IPS-18c (cell line): Measurements from ENCODE around the gene MYPN.

Experiments
- H3K4me3 ChIP-seq: 2 replicates; pipeline ENCODE4 v1.7.0; 2013; ENCODE audit warnings: low read depth, mild to moderate bottlenecking, low read length, moderate library complexity; ENCODE audit not compliant: insufficient read depth
- H3K9me3 ChIP-seq: one replicate; pipeline ENCODE4 v1.6.1; 2013; ENCODE audit warnings: mild to moderate bottlenecking, low read length, moderate library complexity; ENCODE audit not compliant: control insufficient read depth, insufficient read depth

MYPN gene

GRCh38 chr10:68086011-68086410 is 23.3 kb upstream of the MYPN start:
- Histone ChIP-seq H3K4me3 (no peak overlapping the region), H3K9me3 (no peaks in the 10 kb centered on the region)

DNA sequence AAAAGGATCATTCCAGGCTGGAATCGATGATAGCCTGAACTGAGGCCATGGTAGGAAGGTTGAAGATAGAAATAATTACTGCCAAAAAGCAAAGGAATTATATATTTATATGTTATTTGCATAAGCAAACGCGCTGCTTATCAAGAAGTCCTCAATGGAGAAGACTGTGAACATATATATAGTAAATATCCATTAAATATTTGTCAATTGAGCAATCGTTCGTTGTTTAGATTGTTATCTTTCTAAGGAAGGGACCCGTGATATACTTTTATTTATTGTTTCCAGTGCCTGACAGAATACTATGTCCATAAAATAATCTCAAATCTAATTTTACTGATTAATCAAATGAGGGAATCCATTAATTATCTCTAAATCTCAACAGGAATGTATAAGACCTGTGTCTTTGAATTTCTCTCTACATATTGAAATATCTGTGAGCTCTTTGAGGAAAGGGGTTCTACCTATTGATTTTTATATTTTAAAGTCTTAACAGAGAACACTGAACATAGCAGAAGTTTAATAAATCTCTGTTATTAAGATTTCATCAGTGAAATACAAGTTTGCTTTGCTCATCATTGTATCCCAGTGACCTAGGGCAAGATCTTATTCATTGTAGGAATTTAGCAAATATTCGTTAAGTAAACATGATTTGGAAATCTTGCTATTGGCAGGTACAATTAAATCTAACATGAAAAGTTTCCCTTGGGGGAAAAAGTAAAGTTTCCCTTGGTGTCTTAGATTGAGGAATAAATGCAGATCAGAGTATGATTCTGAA is 22.2 kb upstream of the MYPN start:
- Histone ChIP-seq H3K4me3 (no peak overlapping the region), H3K9me3 (no peaks in the 10 kb centered on the region)

DNA sequence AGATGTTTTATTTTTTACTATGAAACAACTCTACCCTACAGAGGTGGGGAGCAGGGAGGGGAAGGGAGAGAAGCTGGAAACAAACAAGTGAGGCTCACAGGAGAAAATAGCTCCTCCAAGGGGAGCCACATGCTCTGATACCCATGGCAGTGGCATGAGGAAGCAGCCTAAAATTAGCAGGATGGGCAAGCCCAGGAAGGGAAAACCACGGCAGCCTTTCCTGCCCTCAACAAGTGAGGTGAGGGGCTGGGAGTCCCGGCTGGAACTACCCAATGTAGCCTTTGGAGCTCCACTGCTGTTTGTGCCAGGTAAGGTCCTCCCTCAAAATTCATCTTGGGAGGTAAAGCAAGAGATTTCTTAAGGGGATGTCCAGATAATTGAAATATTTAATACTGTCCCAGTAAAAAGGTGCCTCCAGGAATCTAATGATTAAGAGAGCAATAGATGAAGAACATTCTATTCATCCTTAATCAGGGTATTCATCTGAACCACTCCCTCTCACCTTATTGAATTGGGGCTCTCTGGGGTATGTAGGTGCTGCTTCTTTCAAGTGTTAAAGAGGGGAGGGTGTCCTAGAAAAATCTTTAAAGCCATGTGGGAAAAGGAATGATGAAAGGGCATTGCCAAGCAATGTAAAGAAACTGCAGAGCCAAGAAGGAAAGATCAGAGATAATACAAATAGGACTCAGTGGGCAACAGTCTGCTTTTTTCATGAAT is 21.4 kb upstream of the MYPN start:
- Histone ChIP-seq H3K4me3 (no peak overlapping the region), H3K9me3 (no peaks in the 10 kb centered on the region)

DNA sequence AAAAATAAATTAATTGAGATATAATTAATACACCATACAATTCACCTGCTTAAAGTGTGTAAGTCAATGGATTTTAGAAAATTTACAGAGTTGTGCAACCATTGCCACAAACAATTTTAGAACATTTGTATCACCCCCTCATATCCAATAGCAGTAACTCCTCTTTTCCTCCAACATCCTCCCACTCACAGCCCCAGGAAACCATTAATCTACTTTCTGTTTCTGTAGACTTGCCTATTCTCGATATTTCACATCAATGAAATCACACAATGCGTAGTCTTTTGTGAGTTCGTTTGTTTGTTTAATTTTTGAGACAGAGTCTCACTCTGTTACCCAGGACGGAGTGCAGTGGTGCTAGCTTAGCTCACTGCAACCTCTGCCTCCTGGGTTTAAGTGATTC is 20.5 kb upstream of the MYPN start:
- Histone ChIP-seq H3K9me3 (no peaks in the 10 kb centered on the region), H3K4me3 (no peak overlapping the region)

- no peak overlapping the region for H3K4me3 ChIP-seq
- no peaks in the 10 kb centered on the region for H3K9me3 ChIP-seq
Observed at GRCh38 chr10:68090586-68090985, 18.7 kb upstream of the MYPN start.

DNA sequence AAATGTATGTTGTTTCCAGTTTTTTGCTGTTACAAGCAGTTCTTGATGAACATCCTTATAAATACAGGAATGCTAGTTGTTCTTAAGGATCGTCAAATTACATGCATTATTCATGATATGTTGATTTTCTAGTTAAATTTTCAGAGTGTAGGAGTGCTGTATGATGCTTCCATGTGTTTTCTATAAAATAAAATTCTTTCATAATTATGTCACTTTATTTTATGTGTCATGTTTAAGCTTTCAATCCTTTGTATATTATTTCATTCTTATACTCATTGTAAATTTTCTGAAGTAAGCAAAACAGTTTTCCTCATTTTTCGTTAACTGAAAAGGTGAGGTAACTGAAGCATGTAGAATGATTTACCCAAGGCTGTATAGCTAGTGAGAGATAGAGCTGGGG is 16.8 kb upstream of the MYPN start:
- Histone ChIP-seq H3K4me3 (no peak overlapping the region), H3K9me3 (no peaks in the 10 kb centered on the region)

GRCh38 chr10:68095153-68095552 is 14.1 kb upstream of the MYPN start:
- no peaks in the 10 kb centered on the region for H3K9me3 ChIP-seq
- no peak overlapping the region for H3K4me3 ChIP-seq

GRCh38 chr10:68096913-68097516 is 12.3 kb upstream of the MYPN start:
- H3K9me3 ChIP-seq = no peaks in the 10 kb centered on the region
- no peak overlapping the region for H3K4me3 ChIP-seq

GRCh38 chr10:68099736-68100135 is 9.6 kb upstream of the MYPN start:
- H3K4me3 ChIP-seq = no peak overlapping the region
- no peaks in the 10 kb centered on the region for H3K9me3 ChIP-seq

DNA sequence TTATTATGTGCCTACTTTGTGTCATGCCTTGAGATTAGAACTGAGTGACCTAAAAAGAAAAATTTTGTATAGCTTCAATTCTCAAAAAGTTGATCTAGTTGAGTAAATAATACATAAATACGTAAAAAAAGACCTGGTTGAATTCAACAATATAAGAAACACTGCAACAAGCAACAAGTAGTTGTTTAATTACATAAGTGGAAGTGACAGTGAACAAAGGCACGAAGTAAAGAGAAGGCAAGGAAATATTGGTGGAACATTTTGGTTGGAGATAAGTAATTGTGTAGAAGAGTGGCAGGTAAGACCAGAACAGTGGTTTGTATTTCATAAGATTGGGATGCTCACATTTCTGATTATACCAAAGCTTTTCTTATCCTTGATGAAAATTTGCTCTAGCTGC is 8.2 kb upstream of the MYPN start:
- H3K4me3 ChIP-seq = no peak overlapping the region
- no peaks in the 10 kb centered on the region for H3K9me3 ChIP-seq

GRCh38 chr10:68103261-68103878 is 5.9 kb upstream of the MYPN start:
- Histone ChIP-seq H3K9me3 (no peaks in the 10 kb centered on the region), H3K4me3 (no peak overlapping the region)

DNA sequence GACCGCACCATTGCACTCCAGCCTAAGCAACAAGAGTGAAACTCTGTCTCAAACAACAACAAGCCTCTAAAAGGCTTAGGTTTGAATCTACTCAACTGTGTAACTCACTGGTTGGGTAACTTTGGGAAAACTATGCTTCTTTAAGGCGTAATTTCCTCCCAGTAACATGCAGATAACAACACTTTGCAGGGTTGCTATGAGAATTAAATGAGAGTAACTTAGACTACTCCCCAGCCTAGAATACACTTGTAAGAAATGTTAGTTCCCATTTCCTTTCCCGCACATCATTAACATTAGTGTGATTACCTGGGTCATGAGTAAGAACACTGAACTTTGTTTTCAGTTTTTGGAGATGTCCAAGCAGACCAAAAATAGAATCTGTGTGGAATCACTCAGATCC is 5.4 kb upstream of the MYPN start:
- H3K9me3 ChIP-seq = no peaks in the 10 kb centered on the region
- no peak overlapping the region for H3K4me3 ChIP-seq

GRCh38 chr10:68105820-68106219 is 3.5 kb upstream of the MYPN start:
- Histone ChIP-seq H3K4me3 (no peak overlapping the region), H3K9me3 (no peaks in the 10 kb centered on the region)

DNA sequence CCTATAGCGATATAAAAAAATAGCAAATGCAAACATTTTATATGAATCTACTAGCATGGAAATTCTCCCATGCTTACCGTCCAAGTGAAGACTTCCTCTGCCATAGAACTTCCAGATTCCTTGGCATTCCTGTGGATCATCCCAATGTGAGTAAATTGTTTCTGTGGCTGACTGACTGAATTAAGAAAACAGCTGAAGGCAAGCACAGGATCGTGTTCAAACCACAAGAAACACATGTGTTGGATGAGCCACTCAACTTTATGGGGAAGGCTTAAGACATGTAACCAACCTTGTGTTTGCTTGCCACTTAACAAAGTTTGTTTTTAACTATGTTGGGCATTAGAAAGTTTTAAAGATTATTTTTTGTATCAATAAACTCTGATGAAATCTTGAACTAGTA is 2.6 kb upstream of the MYPN start:
- no peak overlapping the region for H3K4me3 ChIP-seq
- no peaks in the 10 kb centered on the region for H3K9me3 ChIP-seq

- no peak overlapping the region for H3K4me3 ChIP-seq
- no peaks in the 10 kb centered on the region for H3K9me3 ChIP-seq
Observed at GRCh38 chr10:68107651-68108050, 1.6 kb upstream of the MYPN start.

- Histone ChIP-seq H3K9me3 (no peaks in the 10 kb centered on the region), H3K4me3 (no peak overlapping the region)
Observed at GRCh38 chr10:68108051-68108450, 1.2 kb upstream of the MYPN start.

DNA sequence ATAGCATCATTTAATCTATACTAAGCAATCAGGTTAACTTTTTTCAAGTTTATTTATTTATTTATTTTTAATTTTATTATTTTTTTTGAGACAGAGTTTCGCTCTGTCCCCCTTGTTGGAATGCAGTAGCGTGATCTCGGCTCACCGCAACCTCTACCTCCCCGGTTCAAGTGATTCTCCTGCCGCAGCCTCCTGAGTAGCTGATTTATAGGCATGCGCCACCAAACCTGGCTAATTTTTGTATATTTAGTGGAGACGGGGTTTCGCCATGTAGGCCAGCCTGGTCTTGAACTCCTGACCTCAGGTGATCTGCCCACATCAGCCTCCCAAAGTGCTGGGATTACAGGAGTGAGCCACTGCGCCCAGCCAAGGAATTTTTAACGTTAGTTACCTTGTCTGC is 635 bp upstream of the MYPN start:
- no peak overlapping the region for H3K4me3 ChIP-seq

DNA sequence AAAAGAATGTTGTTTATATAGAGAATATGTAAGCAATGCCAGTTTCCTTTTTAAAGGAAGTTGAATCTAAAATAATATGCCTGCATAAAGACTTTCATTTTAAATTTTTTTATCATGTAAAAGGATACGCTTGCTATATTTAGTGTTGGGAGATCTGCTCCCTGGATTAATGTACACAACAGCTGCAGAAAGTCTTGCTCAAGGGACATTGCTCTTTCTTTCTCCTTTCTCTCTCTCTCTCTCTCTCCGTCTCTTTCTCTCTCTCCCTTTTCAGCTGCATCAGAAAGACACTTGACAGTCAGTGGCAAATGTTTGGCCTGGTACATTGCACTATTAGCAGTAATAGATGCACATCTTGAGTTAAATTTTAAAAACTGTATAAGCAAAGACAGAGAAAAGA is 739 bp downstream of the MYPN start:
- no peak overlapping the region for H3K4me3 ChIP-seq
- H3K9me3 ChIP-seq = no peaks in the 10 kb centered on the region

More for the DNA sequence above, 635 bp upstream of the MYPN start:
- no peaks in the 10 kb centered on the region for H3K9me3 ChIP-seq
